OCI-LY3 (cell line): ENCODE results near the gene GAB2.

Source experiments
- H2AFZ ChIP-seq: fragments of 200-600, 300-600 bp; shearing (Covaris generic); 2 replicates; pipeline ENCODE4 v1.6.0; 2014; ENCODE audit warnings: antibody characterized with exemption, low read depth, low read length
- H3K27ac ChIP-seq: fragments of 200-600, 300-600 bp; sonication (generic); 2 replicates; pipeline ENCODE4 v1.5.1; 2014; ENCODE audit warnings: mild to moderate bottlenecking, low read length, moderate library complexity, mixed read lengths
- H3K27me3 ChIP-seq: fragments of 200-600, 300-600 bp; sonication (generic); 2 replicates; pipeline ENCODE4 v1.6.1; 2014; ENCODE audit warnings: low read depth, low read length, mixed read lengths
- H3K36me3 ChIP-seq: fragments of 200-600, 300-600 bp; sonication (generic); replicated peaks from 2 replicates; pipeline ENCODE3; 2014; ENCODE audit warnings: low read depth, low read length, mixed read lengths
- H3K4me1 ChIP-seq: fragments of 300-600, 200-600 bp; sonication (generic); 2 replicates; pipeline ENCODE4 v1.6.1; 2014; ENCODE audit warnings: low read length, mixed read lengths
- H3K4me2 ChIP-seq: fragments of 200-600, 300-600 bp; sonication (generic); 2 replicates; pipeline ENCODE4 v1.6.1; 2014; ENCODE audit warnings: low read length, mixed read lengths
- H3K4me3 ChIP-seq: fragments of 300-600, 200-600 bp; sonication (generic); 2 replicates; pipeline ENCODE4 v1.5.1; 2014; ENCODE audit warnings: antibody characterized with exemption, mild to moderate bottlenecking, low read length, moderate library complexity
- H3K79me2 ChIP-seq: fragments of 300-600, 200-600 bp; shearing (Covaris generic); 2 replicates; pipeline ENCODE4 v1.6.1; 2014; ENCODE audit warnings: mild to moderate bottlenecking, low read length, mixed read lengths
- H3K9ac ChIP-seq: fragments of 300-600, 200-600 bp; shearing (Covaris generic); 2 replicates; pipeline ENCODE4 v1.6.0; 2014; ENCODE audit warnings: mild to moderate bottlenecking, low read length, moderate library complexity
- H3K9me3 ChIP-seq: fragments of 200-600, 300-600 bp; shearing (Covaris generic); 2 replicates; pipeline ENCODE4 v1.6.1; 2014; ENCODE audit warnings: low read length, mixed read lengths; ENCODE audit not compliant: insufficient read depth
- H4K20me1 ChIP-seq: fragments of 200-600, 300-600 bp; sonication (generic); 2 replicates; pipeline ENCODE4 v1.6.1; 2016; ENCODE audit warnings: low read length, mixed read lengths; ENCODE audit not compliant: insufficient read depth
- EZH2phosphoT487 ChIP-seq: fragments of 200-600 bp; shearing (Covaris generic); IDR thresholded peaks from 2 replicates; pipeline ENCODE4 v1.6.1; 2018; ENCODE audit warnings: antibody characterized with exemption, mixed run types, low read depth
- TF ChIP-seq, protein P1 (sequence below): fragments of 200-600, 300-600 bp; sonication (generic); IDR thresholded peaks from 2 replicates; pipeline ENCODE4 v1.5.1; 2014; ENCODE audit warnings: antibody characterized with exemption, low read length, low read depth

The GAB2 gene

GRCh38 chr11:78349114-78349513 lies 68.5 kb downstream of the GAB2 start:
- H3K9ac ChIP-seq: no peak overlapping the region

DNA sequence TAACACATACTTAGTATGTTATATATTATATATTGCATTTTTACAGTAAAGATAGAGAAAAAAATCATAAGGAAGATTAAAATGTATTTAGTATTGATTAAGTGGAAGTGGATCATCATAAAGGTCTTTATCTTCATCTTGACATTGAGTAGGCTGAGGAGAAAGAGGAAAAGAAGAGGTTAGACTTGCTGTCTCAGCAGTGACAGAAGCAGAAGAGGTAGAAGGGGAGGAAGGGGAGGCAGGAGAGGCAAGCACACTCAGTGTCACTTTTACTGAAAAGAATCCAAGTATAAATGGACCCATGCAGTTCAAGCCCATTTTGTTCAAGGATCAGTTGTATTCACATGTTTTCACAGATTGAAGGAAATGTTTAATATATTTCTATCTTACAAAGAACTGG lies 69.7 kb downstream of the GAB2 start:
- no peak overlapping the region for H3K4me2 ChIP-seq
- H3K9me3 ChIP-seq: no peaks in the 10 kb centered on the region
- H3K27me3 ChIP-seq: no peaks in the 10 kb centered on the region
- H3K9ac ChIP-seq: no peak overlapping the region
- H3K4me1 ChIP-seq: peaks cover 29% of the 10 kb centered on the region
- TF ChIP-seq EZH2phosphoT487: no peak
- TF ChIP-seq, protein P1, sequence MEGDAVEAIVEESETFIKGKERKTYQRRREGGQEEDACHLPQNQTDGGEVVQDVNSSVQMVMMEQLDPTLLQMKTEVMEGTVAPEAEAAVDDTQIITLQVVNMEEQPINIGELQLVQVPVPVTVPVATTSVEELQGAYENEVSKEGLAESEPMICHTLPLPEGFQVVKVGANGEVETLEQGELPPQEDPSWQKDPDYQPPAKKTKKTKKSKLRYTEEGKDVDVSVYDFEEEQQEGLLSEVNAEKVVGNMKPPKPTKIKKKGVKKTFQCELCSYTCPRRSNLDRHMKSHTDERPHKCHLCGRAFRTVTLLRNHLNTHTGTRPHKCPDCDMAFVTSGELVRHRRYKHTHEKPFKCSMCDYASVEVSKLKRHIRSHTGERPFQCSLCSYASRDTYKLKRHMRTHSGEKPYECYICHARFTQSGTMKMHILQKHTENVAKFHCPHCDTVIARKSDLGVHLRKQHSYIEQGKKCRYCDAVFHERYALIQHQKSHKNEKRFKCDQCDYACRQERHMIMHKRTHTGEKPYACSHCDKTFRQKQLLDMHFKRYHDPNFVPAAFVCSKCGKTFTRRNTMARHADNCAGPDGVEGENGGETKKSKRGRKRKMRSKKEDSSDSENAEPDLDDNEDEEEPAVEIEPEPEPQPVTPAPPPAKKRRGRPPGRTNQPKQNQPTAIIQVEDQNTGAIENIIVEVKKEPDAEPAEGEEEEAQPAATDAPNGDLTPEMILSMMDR: no peak
- H2AFZ ChIP-seq: no peak overlapping the region
- H3K4me3 ChIP-seq: no peak overlapping the region
- no peaks in the 10 kb centered on the region for H3K79me2 ChIP-seq
- no peaks in the 10 kb centered on the region for H3K36me3 ChIP-seq
- H3K27ac ChIP-seq: no peak overlapping the region
- H4K20me1 ChIP-seq: no peaks in the 10 kb centered on the region; the same call in 1 of the 2 replicates

More at GRCh38 chr11:78349114-78349513, 68.5 kb downstream of the GAB2 start:
- H3K27ac ChIP-seq: no peak overlapping the region
- no peak for TF ChIP-seq EZH2phosphoT487
- TF ChIP-seq, protein P1: no peak
- H3K4me1 ChIP-seq: peaks cover 25% of the 10 kb centered on the region
- no peak overlapping the region for H3K4me3 ChIP-seq
- H3K4me2 ChIP-seq: no peak overlapping the region
- H3K9me3 ChIP-seq: no peaks in the 10 kb centered on the region
- no peaks in the 10 kb centered on the region for H3K36me3 ChIP-seq
- no peaks in the 10 kb centered on the region for H3K27me3 ChIP-seq
- no peak overlapping the region for H2AFZ ChIP-seq
- no peaks in the 10 kb centered on the region; the same call in 1 of the 2 replicates for H4K20me1 ChIP-seq
- H3K79me2 ChIP-seq: no peaks in the 10 kb centered on the region

DNA sequence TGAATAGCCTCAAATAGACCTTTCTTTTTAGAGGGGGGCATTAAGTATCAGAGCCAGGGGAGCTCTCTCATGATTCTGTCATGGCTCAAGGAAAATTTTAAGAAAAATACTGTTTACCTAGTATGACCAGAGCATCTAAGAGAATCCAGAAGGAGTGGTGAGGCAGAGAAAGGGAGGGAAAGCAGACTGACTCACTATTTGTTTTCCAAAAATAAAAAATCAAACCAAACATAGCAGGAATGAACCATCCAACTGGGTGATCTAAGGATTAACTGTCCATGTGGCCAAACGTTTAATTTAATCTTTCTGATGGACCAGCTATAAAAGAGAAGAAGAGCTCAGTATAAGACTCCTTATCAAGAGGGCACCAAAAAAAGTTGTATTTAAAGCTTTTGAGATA lies 70.8 kb downstream of the GAB2 start:
- no peaks in the 10 kb centered on the region for H3K79me2 ChIP-seq
- no peaks in the 10 kb centered on the region for H3K36me3 ChIP-seq
- no peak overlapping the region for H3K4me2 ChIP-seq
- no peak overlapping the region for H3K27ac ChIP-seq
- no peak overlapping the region for H2AFZ ChIP-seq
- H3K4me3 ChIP-seq: no peak overlapping the region
- H3K9ac ChIP-seq: no peak overlapping the region
- peaks cover 29% of the 10 kb centered on the region for H3K4me1 ChIP-seq
- no peaks in the 10 kb centered on the region for H3K27me3 ChIP-seq
- no peaks in the 10 kb centered on the region; the same call in 1 of the 2 replicates for H4K20me1 ChIP-seq
- TF ChIP-seq, protein P1: no peak
- TF ChIP-seq EZH2phosphoT487: no peak
- no peaks in the 10 kb centered on the region for H3K9me3 ChIP-seq

- Histone ChIP-seq H3K4me1 (peaks cover 20% of the 10 kb centered on the region), H4K20me1 (no peaks in the 10 kb centered on the region), H3K27ac (no peak overlapping the region), H3K27me3 (no peaks in the 10 kb centered on the region), H3K36me3 (no peaks in the 10 kb centered on the region), H3K4me2 (no peak overlapping the region), H3K9ac (no peak overlapping the region), H3K9me3 (no peaks in the 10 kb centered on the region), H3K79me2 (no peaks in the 10 kb centered on the region), H2AFZ (no peak overlapping the region), H3K4me3 (no peak overlapping the region)
- TF ChIP-seq EZH2phosphoT487: no peak
- TF ChIP-seq, protein P1: no peak
Measured at GRCh38 chr11:78345450-78345849, 72.2 kb downstream of the GAB2 start.
